Ishikawa (cell line): ENCODE measurements around the gene VDR.

Source experiments
- EP300 ChIP-seq: IDR thresholded peaks from 2 replicates; pipeline ENCODE4 v1.6.1; 2012; ENCODE audit warnings: borderline replicate concordance
- FOXM1 ChIP-seq: IDR thresholded peaks from 2 replicates; pipeline ENCODE4 v1.6.1; 2012; ENCODE audit warnings: low read depth, borderline replicate concordance
- RAD21 ChIP-seq: IDR thresholded peaks from 2 replicates; pipeline ENCODE4 v1.6.1; 2012; ENCODE audit warnings: low read depth
- TAF1 ChIP-seq: IDR thresholded peaks from 2 replicates; pipeline ENCODE4 v1.6.1; 2012; ENCODE audit warnings: low read depth, mild to moderate bottlenecking
- TF ChIP-seq, protein P1 (sequence below): IDR thresholded peaks from 2 replicates; pipeline ENCODE4 v1.6.1; 2012; ENCODE audit warnings: low read depth, mild to moderate bottlenecking

DNA sequence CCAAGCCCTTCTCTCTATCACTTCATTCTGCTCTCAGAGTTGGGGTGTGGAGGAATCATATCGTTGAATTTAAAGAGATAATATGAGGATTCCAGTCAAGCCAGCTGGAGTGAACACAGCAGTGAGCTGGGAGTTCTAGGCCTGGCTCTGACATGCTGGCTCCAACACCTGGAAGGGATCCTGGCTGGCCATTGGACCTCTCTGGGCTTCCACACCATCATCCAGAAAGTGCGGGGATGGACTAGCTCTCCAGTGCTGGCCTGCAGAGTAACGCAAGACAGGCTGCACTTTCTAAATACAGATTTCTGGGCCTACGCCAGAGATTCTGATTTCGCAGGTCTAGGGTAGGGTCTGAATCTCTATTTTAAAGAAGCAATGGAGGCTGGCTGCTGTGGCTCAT lies 50.3 kb downstream of the VDR start:
- TF ChIP-seq RAD21 (no peak), FOXM1 (no peak), EP300 (no peak), TAF1 (no peak)
- TF ChIP-seq, protein P1, sequence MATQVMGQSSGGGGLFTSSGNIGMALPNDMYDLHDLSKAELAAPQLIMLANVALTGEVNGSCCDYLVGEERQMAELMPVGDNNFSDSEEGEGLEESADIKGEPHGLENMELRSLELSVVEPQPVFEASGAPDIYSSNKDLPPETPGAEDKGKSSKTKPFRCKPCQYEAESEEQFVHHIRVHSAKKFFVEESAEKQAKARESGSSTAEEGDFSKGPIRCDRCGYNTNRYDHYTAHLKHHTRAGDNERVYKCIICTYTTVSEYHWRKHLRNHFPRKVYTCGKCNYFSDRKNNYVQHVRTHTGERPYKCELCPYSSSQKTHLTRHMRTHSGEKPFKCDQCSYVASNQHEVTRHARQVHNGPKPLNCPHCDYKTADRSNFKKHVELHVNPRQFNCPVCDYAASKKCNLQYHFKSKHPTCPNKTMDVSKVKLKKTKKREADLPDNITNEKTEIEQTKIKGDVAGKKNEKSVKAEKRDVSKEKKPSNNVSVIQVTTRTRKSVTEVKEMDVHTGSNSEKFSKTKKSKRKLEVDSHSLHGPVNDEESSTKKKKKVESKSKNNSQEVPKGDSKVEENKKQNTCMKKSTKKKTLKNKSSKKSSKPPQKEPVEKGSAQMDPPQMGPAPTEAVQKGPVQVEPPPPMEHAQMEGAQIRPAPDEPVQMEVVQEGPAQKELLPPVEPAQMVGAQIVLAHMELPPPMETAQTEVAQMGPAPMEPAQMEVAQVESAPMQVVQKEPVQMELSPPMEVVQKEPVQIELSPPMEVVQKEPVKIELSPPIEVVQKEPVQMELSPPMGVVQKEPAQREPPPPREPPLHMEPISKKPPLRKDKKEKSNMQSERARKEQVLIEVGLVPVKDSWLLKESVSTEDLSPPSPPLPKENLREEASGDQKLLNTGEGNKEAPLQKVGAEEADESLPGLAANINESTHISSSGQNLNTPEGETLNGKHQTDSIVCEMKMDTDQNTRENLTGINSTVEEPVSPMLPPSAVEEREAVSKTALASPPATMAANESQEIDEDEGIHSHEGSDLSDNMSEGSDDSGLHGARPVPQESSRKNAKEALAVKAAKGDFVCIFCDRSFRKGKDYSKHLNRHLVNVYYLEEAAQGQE: no peak
